ENCODE measurements around the gene IGFBP6. TPM values are rescaled to one million over a fixed set of nuclear protein-coding genes. Genes with fewer than 3 reads are reported as not detected.
A peak's percentile ranks its signal among the peaks of the same experiment; 100 is the strongest.
"Not testable (repeated sequence)": the region's sequence is repeated elsewhere in the genome, so short reads cannot be mapped to it uniquely, and the experiment has no call there.

The IGFBP6 gene
- total RNA-seq, 1 experiment from 2014 or later, result 29.3 TPM

DNA sequence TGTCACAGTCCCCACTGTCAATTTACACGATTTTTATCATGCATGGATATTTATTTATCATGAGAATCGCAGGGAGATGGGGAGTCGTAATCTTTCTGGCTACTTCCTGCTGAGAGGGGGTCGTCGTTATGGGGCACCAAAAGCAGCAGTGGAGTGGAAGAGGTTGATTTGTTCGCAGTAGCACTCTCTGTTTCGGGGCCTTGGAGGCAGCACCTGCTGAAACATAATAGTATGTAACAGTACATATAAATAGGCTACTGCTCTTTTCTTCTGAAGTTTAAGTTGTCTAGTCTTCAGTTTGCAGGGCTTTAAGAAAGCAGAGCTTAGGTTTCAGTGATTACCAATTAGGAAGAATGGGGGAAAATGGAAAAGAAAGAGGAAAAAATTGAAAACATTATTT lies 9.7 kb downstream of the IGFBP6 start:
- in situ Hi-C loops (cut with HindIII; ENCODE audit: low sequenced_read_pairs), result no loop called here
- DNase-seq (ENCODE audit: low spot score), result no peak

DNA sequence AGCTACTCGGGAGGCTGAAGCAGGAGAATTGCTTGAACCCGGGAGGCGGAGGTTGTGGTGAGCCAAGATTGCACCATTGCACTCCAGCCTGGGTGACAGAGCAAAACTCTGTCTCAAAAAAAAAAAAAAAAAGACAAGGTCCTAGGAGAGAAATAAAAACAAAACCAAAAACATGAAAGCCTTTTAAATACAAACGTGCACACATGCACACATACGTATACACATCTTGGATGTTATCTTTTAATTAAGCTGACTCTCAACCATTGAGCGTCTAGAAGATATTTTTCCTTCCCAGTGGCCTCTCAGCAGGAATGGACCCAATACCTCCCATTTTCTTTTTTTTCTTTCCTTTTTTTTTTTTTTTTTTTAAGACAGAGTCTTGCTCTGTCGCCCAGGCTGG lies 15.0 kb downstream of the IGFBP6 start:
- DNase-seq (ENCODE audit: low spot score); in situ Hi-C loops (cut with HindIII; ENCODE audit: low sequenced_read_pairs): not testable (repeated sequence)

DNA sequence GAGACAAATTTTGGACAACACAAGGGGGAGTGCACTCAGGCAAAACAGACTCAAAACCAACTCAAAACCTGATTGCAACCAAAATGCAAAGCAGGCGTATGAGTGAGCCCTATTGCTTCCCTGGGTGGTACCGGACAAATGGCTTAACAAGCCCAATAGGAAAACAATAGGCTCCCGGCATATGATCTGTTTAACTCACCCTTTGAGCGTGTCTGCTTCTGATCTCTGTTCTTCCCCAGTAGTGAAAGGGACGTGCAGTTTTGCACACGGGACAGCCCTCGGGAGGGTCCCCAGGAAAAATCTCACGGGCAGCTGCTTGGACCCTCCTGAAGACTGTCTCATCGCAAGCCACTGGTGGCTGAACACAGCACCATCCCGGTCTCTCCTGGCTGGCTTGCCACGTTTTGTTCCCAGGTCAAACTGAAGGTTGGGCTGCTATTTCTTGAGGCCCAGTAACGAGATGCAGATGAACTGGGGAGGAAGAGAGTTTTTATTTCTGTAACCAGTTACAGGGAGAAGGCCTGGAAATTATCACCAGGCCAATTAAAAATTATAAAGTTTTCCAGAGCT lies 15.8 kb downstream of the IGFBP6 start:
- in situ Hi-C loops (cut with HindIII; ENCODE audit: low sequenced_read_pairs), result no loop called here
- no peak for DNase-seq (ENCODE audit: low spot score)

DNA sequence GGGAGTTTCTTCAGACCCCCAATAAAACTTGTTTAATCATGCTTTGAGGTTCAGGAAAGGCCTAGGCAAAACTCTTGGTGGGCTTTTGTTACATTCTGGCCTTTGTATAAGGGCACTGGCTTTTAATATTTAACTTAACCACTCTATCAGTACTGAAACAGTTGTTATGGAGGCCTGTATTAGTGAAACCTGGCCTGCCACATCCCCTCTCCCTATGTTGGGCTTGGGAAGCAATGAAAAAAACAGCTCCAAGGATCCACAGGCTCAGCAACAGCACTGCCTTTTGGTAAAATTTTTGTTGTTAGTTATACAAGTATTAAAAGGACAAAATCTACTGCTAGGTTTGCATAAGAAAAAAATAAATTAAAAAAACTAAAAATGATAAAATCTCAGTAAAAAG lies 16.5 kb downstream of the IGFBP6 start:
- no peak for DNase-seq (ENCODE audit: low spot score)
- in situ Hi-C loops (cut with HindIII; ENCODE audit: low sequenced_read_pairs), result no loop called here

DNA sequence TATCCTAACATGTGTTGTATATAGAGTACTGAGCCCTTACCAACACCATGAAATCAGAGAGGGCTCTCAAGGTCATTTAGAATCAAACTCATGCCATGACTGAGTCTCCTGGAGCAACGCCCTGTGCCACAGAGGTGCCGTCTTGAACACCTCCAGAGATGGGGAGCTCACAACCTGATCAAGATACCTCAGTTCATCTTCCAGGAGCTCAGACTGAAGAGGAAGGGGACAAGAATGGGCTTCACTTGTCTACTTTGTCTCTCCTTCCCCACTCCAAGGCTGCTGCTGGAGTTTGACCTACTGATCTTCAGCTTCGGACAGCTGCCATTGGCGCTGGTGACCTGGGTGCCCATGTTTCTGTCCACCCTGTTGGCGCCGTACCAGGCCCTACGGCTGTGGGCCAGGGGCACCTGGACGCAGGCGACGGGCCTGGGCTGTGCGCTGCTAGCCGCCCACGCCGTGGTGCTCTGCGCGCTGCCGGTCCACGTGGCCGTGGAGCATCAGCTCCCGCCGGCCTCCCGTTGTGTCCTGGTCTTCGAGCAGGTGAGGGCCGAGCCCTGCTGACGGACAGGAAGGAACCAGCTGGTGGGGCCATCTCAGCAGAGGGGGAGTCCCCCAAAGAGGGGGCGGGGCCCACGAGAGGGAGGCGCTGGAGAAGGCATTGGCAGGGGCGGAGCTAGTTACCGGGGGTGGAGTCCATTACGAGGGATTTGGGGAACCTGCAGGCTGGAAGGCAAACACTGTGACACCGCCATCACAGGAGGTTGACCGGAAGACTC lies 17.8 kb downstream of the IGFBP6 start:
- in situ Hi-C loops (cut with HindIII; ENCODE audit: low sequenced_read_pairs), result no loop called here

DNA sequence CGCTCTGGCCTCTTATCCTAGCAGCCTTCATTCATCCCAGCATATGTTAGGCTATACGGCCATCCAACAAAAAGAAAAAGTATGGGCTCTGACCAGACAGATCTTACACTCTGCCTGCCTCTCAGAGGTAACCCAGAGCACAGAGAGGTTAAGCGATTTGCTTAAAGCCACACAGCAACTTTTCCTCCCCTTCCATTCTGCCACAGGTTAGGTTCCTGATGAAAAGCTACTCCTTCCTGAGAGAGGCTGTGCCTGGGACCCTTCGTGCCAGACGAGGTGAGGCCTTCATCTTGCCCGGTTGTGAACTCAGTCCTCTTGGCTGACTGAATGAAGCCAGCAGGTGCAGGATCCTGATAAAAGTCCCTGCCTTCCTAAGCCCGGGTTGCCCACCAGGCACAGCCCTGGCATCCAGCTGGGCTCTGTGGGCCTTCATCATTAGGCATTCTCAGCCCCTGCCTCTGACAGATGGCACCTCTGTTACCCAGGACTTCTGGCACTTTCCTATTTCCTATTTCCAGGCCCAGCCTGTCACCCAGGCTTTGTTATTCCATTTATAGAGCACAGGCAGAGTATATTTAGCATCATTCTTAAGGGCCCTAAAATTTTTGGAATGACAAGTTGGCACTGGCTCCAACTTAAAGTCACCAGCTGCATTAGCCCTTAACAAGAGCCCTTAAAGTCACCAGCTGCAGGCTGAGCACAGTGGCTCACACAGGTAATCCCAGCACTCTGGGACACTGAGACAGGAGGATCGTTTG lies 18.6 kb downstream of the IGFBP6 start:
- peak; percentile 46 for DNase-seq (ENCODE audit: low spot score)
- in situ Hi-C loops (cut with HindIII; ENCODE audit: low sequenced_read_pairs), result no loop called here

More for the DNA sequence above, 17.8 kb downstream of the IGFBP6 start:
- DNase-seq (ENCODE audit: low spot score), result no peak

DNA sequence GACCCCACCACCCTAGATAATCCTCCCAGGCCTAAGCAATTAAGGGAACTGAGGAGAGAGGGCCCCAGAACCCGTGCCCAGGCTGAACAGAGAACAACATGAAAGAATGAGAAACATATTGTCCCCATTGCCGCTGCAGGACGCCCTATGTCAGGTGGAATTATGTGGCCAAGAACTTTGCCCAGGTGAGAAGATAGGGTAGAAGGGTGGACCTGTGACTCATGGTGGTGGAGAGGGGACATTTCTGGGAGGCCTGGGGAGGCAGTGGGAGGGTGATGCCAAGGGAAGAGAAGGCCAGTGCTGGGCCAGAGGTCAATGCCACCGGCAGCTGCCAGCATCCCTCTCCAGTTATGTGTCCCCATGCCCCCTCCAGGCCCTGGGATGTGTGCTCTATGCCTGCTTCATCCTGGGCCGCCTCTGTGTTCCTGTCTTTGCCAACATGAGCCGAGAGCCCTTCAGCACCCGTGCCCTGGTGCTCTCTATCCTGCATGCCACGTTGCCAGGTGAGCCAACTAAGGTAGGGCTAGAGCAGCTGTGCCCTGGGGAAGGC lies 21.4 kb downstream of the IGFBP6 start:
- in situ Hi-C loops (cut with HindIII; ENCODE audit: low sequenced_read_pairs), result no loop called here
- no peak for DNase-seq (ENCODE audit: low spot score)

DNA sequence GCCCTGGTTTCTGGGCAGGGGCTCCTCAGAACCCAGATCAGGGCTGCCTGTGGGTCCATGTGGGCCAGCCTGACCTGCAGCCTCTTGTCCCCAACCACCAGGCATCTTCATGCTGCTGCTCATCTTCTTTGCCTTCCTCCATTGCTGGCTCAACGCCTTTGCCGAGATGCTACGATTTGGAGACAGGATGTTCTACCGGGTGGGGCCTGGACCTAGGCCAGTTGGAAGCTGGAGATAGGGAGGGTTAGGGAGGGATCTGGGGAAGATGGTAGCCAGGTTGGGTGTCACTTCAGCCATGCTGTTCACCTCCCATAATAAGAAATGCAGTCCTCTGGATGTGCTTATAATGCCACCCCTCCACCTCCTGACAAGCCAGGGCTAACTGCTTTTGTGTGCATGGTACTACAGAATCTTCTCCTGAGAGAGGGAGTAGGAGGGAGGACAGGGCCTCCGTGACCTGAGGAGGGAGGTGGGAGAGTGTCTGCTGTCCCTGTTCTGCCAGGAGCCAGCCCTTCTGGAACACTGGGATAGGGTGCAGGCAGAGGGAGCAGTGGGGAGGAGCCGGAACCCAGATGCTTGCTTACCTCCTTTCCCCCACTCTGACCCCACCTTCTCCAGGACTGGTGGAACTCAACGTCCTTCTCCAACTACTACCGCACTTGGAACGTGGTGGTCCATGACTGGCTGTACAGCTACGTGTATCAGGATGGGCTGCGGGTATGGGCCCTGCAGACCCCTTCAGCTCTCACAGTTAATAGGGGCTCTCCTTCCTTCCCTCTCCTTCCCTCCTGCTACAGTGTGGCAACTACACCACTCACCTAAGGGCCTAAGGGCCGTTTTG lies 23.4 kb downstream of the IGFBP6 start:
- in situ Hi-C loops (cut with HindIII; ENCODE audit: low sequenced_read_pairs), result loop anchor here (5.0 kb wide), 1 partner anchor 44 kb away; the partner anchor contains the start of gene SPRYD3
- DNase-seq (ENCODE audit: low spot score), result no peak

DNA sequence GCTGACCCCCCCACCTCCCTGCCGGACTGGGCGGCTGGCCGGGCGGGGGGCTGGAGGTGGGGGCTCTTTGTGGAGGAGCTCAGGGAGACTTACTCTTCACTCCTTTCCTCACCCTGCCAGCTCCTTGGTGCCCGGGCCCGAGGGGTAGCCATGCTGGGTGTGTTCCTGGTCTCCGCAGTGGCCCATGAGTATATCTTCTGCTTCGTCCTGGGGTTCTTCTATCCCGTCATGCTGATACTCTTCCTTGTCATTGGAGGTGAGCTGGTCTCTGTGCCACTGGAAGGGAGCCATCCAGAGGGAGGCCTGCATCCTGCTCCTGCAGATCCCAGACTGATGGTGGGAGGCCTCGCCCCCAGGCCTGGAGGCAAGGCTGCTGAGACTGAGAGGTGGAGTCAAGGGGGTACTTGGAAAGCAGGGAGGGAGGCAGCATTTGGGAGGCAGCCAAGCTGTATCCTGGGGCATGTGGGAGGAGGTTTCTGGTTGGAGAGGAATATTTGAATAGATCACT lies 25.5 kb downstream of the IGFBP6 start:
- no peak for DNase-seq (ENCODE audit: low spot score)
- in situ Hi-C loops (cut with HindIII; ENCODE audit: low sequenced_read_pairs), result loop anchor here (5.0 kb wide), 1 partner anchor 46 kb away; the partner anchor contains the start of gene SPRYD3

DNA sequence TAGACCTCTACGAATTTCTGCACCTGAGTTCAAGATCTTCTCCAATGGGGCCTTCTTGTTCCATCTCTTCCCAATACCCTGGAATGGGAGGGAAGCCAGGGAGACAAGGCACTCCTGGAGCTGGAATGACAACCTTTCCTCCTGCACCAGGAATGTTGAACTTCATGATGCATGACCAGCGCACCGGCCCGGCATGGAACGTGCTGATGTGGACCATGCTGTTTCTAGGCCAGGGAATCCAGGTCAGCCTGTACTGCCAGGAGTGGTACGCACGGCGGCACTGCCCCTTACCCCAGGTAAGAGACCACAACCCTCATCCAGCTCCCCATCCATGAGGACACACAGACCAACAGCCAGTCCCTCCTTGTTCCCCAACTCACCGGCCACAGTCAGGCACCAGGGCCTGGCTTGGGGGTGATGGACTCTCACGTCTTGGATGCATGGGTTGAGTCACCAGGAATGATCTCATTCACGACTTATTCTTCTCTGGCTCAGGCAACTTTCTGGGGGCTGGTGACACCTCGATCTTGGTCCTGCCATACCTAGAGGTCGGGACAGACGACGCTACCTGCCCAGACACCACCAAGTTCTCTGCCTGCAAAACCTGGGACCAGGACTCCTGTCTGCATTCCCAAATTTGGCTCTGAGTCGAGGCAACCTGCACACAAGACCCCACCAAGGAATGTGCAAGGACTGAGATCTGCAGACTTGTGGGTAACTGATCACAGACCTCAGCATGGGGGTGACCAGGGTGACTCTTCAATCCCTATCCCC lies 26.3 kb downstream of the IGFBP6 start:
- in situ Hi-C loops (cut with HindIII; ENCODE audit: low sequenced_read_pairs), result loop anchor here (5.0 kb wide), 1 partner anchor 46 kb away; the partner anchor contains the start of gene SPRYD3
- DNase-seq (ENCODE audit: low spot score), result no peak

DNA sequence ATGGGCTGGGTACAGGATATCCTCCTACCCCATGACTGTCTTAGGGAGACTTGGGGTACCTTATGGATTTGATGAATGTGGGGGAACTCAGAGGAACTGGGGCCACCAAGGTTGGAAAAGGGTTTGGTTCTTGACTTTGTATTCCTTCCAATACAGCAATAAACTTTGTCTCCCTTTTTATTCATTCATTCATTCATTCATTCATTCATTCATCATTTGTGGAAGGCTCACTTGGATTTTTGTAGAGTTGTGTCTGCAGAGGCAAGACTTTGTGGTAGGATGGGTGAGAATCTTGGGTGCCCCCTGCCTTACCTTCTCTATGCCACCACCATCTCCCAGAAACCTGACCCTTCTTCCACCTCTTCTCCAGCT lies 26.9 kb downstream of the IGFBP6 start:
- no peak for DNase-seq (ENCODE audit: low spot score)
- in situ Hi-C loops (cut with HindIII; ENCODE audit: low sequenced_read_pairs), result loop anchor here (5.0 kb wide), 1 partner anchor 47 kb away; the partner anchor contains the start of gene SPRYD3

DNA sequence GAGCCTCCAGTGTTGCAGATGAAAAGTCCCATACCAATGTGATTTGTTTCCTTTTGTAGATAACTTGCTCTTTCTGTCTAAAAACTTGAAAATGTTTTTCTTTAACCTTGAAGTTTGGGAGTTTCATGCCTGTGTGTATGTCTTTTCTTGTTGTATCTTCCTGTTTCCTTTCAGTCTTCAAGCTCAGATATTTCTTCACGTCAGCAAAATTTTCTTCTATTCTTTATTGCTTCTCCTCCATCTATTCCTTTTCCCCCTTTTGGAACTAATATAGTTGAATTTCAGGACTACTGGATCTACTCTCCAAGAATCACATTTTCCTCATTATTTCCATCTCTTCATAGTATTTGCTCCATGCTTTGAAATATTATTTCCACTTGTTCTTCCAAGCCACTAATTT lies 29.7 kb downstream of the IGFBP6 start:
- in situ Hi-C loops (cut with HindIII; ENCODE audit: low sequenced_read_pairs), result no loop called here
- no peak for DNase-seq (ENCODE audit: low spot score)

DNA sequence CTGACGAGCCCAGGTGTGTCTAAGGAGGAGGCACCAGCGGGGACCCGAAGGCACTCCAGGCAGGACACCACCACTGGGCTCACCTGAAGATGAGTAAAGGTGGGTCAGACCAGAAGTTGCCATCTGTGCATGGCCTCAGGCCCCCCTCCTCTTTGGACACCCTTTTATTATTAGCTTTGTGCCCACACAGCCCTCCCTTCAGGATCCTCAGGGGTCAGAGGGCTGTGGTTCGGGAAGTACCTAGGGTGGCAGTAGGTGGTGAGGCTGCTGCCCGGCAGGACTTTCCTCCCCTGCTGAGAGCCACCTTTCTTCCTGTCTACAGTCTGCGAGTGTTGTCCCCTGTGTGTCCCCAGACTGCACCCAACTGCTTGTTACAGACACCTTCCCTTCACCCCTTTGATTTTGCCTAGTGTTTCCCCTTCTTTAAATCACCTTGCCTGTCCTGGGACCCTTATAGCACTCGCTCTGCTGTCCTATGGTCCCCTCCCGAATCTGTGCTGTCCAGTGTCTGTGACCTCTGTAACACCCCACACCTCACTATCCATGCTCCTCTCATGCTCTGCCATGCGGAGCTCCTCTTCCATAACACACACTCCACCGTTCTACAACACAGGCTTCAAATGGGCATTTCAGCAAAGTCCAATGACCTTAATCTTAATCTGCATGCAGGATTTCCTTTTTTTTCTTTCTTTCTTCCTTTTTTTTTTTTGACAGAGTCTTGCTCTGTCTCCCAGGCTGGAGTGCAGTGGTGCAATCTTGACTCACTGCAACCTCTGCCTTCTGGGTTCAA lies 31.5 kb downstream of the IGFBP6 start:
- in situ Hi-C loops (cut with HindIII; ENCODE audit: low sequenced_read_pairs), result no loop called here
- no peak for DNase-seq (ENCODE audit: low spot score)

DNA sequence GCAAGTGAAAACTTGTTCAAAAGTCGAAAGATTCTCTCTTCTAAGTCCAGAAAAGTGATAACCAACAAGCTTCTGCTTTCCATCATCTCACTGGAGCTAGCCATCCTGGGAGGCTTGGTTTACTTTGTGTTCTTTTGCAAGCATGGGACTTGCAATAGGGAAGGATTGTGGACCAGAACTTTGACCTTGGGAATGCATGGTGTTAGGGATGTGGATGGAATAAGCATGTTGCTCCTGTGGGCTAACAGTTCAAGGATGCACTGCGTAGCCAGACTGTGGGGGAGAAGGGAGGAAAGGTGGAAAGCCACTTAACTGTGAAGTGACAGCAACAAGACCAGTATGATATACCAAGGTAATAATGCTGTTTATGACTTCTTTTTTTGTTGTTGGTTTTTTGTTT lies 34.4 kb downstream of the IGFBP6 start:
- DNase-seq (ENCODE audit: low spot score), result no peak
- in situ Hi-C loops (cut with HindIII; ENCODE audit: low sequenced_read_pairs), result no loop called here

DNA sequence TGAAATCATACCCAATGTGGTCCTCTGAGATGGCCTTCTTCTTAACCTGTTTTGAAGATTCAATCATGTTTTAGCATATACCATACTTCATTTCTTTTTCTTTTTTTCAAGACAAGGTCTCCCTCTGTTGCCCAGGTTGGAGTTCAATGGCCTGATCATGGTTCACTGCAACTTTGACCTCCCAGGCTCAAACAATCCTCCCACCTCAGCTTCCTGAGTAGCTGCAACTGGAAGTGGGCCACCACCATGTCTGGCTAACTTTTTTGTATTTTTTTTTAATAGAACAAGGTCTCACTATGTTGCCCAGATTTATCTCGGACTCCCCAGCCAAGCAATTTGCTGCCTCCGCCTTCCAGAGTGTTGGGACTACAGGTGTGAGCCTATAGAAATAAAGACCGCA lies 36.3 kb downstream of the IGFBP6 start:
- in situ Hi-C loops (cut with HindIII; ENCODE audit: low sequenced_read_pairs), result no loop called here

DNA sequence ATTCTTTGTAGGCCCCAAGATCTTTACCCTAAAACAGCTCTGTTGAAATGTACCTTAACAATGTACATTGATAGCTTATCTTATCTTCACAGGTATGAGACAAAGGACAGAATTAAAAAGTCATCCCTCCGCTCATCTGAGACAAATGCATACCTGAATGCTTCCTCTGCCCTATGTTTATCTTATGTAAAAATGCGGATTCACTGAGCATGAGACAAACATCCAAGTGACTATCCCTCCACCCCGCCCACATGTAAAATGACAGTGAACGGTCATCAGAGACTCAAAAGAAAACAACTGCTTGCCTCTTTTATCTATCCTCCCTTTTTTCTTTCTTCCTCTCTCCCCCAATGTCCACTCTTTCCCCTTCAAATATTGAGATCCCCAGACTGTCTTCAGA lies 45.9 kb downstream of the IGFBP6 start:
- DNase-seq (ENCODE audit: low spot score), result no peak
- in situ Hi-C loops (cut with HindIII; ENCODE audit: low sequenced_read_pairs), result no loop called here

More for the DNA sequence above, 36.3 kb downstream of the IGFBP6 start:
- DNase-seq (ENCODE audit: low spot score), result no peak
